Endothelial cell of umbilical vein (primary cell): ENCODE data around the gene R3HDM1. TPM values are rescaled to one million over a fixed set of nuclear protein-coding genes. Genes with fewer than 3 reads are reported as not detected.

Source experiments
- BruUV-seq: library from RNA; stranded (reverse); fragments of 400-500 nt; replicated peaks from 2 replicates; lab custom pipeline; 2021; lab: Mats Ljungman, UMichigan
- CTCF ChIA-PET: fragments of 300-600, 350-600 bp; sonication (Branson Sonifier 250); formaldehyde crosslinking; loops from one replicate; lab custom pipeline; 2021; ENCODE audit warnings: antibody characterized with exemption, inconsistent platforms; lab: Charles Lee
- POLR2A ChIA-PET: fragments of 300-600, 350-600 bp; sonication (Branson Sonifier 250); formaldehyde crosslinking; loops from one replicate; lab custom pipeline; 2021; ENCODE audit warnings: antibody characterized with exemption, inconsistent platforms; lab: Charles Lee
- DNase-seq: peaks from one replicate; pipeline ENCODE4 v3.0.0-alpha.2; 2011; ENCODE audit warnings: low read depth, low spot score
- FAIRE-seq: peaks from 2 replicates; lab custom pipeline; 2011; peaks lifted over from hg19 to GRCh38; lab: Jason Lieb, UNC
- H2AFZ ChIP-seq: 2 replicates; pipeline ENCODE4 v1.6.0; 2012; ENCODE audit warnings: low read depth, low read length, control low read depth, inconsistent platforms
- H3K27ac ChIP-seq: 2 replicates; pipeline ENCODE4 v1.5.1; 2011; ENCODE audit warnings: low read depth, mild to moderate bottlenecking, control low read depth, low read length, moderate library complexity; ENCODE audit not compliant: insufficient read depth
- H3K27me3 ChIP-seq, 2 experiments: 2 replicates each; pipeline versions ENCODE4 v1.6.0 to v1.6.1; 2011; ENCODE audit warnings: low read length in 2 of 2, mixed read lengths in 1 of 2; ENCODE audit not compliant: control insufficient read depth in 2 of 2, insufficient read depth in 2 of 2
- H3K36me3 ChIP-seq, 2 experiments: 2 replicates in 1 of 2; 3 replicates in 1 of 2; pipeline ENCODE4 v1.5.1; 2011; ENCODE audit warnings: low read length in 2 of 2, mild to moderate bottlenecking in 1 of 2, moderate library complexity in 1 of 2; ENCODE audit not compliant: control insufficient read depth in 2 of 2, insufficient read depth in 2 of 2; ENCODE audit errors: extremely low read depth in 1 of 2
- H3K4me1 ChIP-seq: 3 replicates; pipeline ENCODE4 v1.5.1; 2011; ENCODE audit warnings: mild to moderate bottlenecking, low read length; ENCODE audit not compliant: control insufficient read depth, insufficient read depth; ENCODE audit errors: extremely low read depth
- H3K4me2 ChIP-seq: 2 replicates; pipeline ENCODE4 v1.6.1; 2011; ENCODE audit warnings: low read length, control low read depth, mixed read lengths; ENCODE audit not compliant: insufficient read depth
- H3K4me3 ChIP-seq, 3 experiments: fragments of 200-600 bp in 1 of 3; sonication (generic), shearing (Covaris generic) in 1 of 3; replicated peaks in 1 of 3; 2 replicates each; pipeline ENCODE4 v1.5.1; 2011 to 2016; ENCODE audit warnings: control low read depth in 3 of 3, low read length in 3 of 3, mild to moderate bottlenecking in 2 of 3, inconsistent platforms in 1 of 3, low read depth in 1 of 3, moderate library complexity in 1 of 3; ENCODE audit not compliant: insufficient read depth in 1 of 3
- H3K79me2 ChIP-seq: 2 replicates; pipeline ENCODE4 v1.6.0; 2012; ENCODE audit warnings: low read length, inconsistent platforms; ENCODE audit not compliant: control insufficient read depth, insufficient read depth
- H3K9ac ChIP-seq: replicated peaks from 2 replicates; pipeline ENCODE3; 2011; ENCODE audit warnings: low read length, control low read depth; ENCODE audit not compliant: insufficient read depth; ENCODE audit errors: extremely low read depth
- H3K9me1 ChIP-seq: replicated peaks from 3 replicates; pipeline ENCODE4 v1.6.0; 2011; ENCODE audit warnings: mild to moderate bottlenecking, low read length; ENCODE audit not compliant: control insufficient read depth, insufficient read depth; ENCODE audit errors: extremely low read depth
- H3K9me3 ChIP-seq: replicated peaks from 2 replicates; pipeline ENCODE4 v1.5.1; 2012; ENCODE audit warnings: low read length, inconsistent platforms; ENCODE audit not compliant: control insufficient read depth, insufficient read depth
- H4K20me1 ChIP-seq: replicated peaks from 2 replicates; pipeline ENCODE3; 2011; ENCODE audit warnings: mild to moderate bottlenecking, low read length; ENCODE audit not compliant: control insufficient read depth, insufficient read depth; ENCODE audit errors: extremely low read depth
- EZH2 ChIP-seq: IDR thresholded peaks from 2 replicates; pipeline ENCODE4 v1.6.1; 2012; ENCODE audit warnings: borderline replicate concordance, low read depth, mild to moderate bottlenecking, moderate library complexity, low read length, inconsistent platforms; ENCODE audit not compliant: severe bottlenecking
- FOS ChIP-seq: IDR thresholded peaks from 2 replicates; pipeline ENCODE4 v1.6.1; 2011; ENCODE audit warnings: mild to moderate bottlenecking, low read length, moderate library complexity, borderline replicate concordance; ENCODE audit not compliant: insufficient read depth
- GATA2 ChIP-seq: IDR thresholded peaks from 2 replicates; pipeline ENCODE4 v1.7.0; 2011; ENCODE audit warnings: low read depth, mild to moderate bottlenecking, moderate library complexity, mixed read lengths, low read length; ENCODE audit not compliant: insufficient read length, insufficient read depth
- JUN ChIP-seq: IDR thresholded peaks from 2 replicates; pipeline ENCODE4 v1.6.1; 2011; ENCODE audit warnings: borderline replicate concordance, low read depth; ENCODE audit not compliant: insufficient read length, insufficient read depth
- MAX ChIP-seq: IDR thresholded peaks from 2 replicates; pipeline ENCODE4 v1.6.1; 2011; ENCODE audit not compliant: insufficient read depth, insufficient read length
- MYC ChIP-seq: IDR thresholded peaks from one replicate; pipeline ENCODE4 v1.6.1; 2011; ENCODE audit warnings: mild to moderate bottlenecking, low read depth, low read length
- POLR2A ChIP-seq: IDR thresholded peaks from 2 replicates; pipeline ENCODE4 v1.6.1; 2012; ENCODE audit warnings: low read depth, mild to moderate bottlenecking, control low read depth, low read length
- POLR2AphosphoS5 ChIP-seq: IDR thresholded peaks from 2 replicates; pipeline ENCODE4 v1.6.1; 2012; ENCODE audit warnings: low read depth, mild to moderate bottlenecking, control low read depth, low read length, moderate library complexity; ENCODE audit not compliant: insufficient read depth
- dilution Hi-C: fragments of 300-500 bp; cut with MboI; formaldehyde crosslinking; loops from one replicate; pipeline ENCODE4 v1.15.0; 2019; ENCODE audit warnings: low sequenced_read_pairs; ENCODE audit not compliant: extremely low pct_ligation_motif_present
- intact Hi-C: fragments of 100-400 bp; cut with micrococcal nuclease; formaldehyde crosslinking; loops from one replicate; pipeline ENCODE4 v1.10.0; 2022
- polyA plus RNA-seq, 4 experiments: library from polyadenylated mRNA; depleted of rRNA in 3 of 4; stranded (reverse) in 3 of 4; unstranded in 1 of 4; fragments of >200 nt; gene quantifications; 2 replicates each; pipeline versions ENCODE4 v1.2.1 to v1.2.3, GENCODE V29; 2011 to 2012; ENCODE audit warnings: missing spikeins in 1 of 4
- total RNA-seq: library from RNA; stranded (reverse); gene quantifications from 2 replicates; pipeline ENCODE4 v1.2.3, GENCODE V29; 2021
- TF ChIP-seq, protein P1 (sequence below), 2 donors: IDR thresholded peaks; 1 replicate in 1 of 2; 2 replicates in 1 of 2; pipeline ENCODE4 v1.5.1; 2011; ENCODE audit warnings: low read length in 2 of 2, mild to moderate bottlenecking in 2 of 2, moderate library complexity in 2 of 2, control low read depth in 1 of 2, inconsistent platforms in 1 of 2, low read depth in 1 of 2; ENCODE audit not compliant: insufficient read depth in 1 of 2; ENCODE audit errors: extremely low read depth in 1 of 2

The R3HDM1 gene
- total and polyA plus RNA-seq, 2 donors (not counting 3 experiments of a cell fraction or from before 2014, with no cell fraction given), result 36.6 to 61.8 TPM

- Histone ChIP-seq H3K4me2 (no peak overlapping the region), H3K36me3 (no peaks in the 10 kb centered on the region), H3K4me3 (no peak overlapping the region), H3K9ac (no peak overlapping the region), H3K9me3 (no peaks in the 10 kb centered on the region), H4K20me1 (no peaks in the 10 kb centered on the region), H3K27me3 (no peaks in the 10 kb centered on the region), H2AFZ (no peak overlapping the region), H3K79me2 (no peaks in the 10 kb centered on the region), H3K27ac (no peak overlapping the region), H3K4me1 (no peaks in the 10 kb centered on the region), H3K9me1 (no peaks in the 10 kb centered on the region)
- DNase-seq, result no peak
- intact Hi-C loops (no loop called here), dilution Hi-C loops (no loop called here)
- POLR2A ChIA-PET, result no interaction called here
- no peak for FAIRE-seq
- TF ChIP-seq EZH2, result no peak
- TF ChIP-seq GATA2, result no peak
- TF ChIP-seq MAX, result no peak
- TF ChIP-seq POLR2A, result no peak
- no peak for TF ChIP-seq FOS
- TF ChIP-seq, protein P1, sequence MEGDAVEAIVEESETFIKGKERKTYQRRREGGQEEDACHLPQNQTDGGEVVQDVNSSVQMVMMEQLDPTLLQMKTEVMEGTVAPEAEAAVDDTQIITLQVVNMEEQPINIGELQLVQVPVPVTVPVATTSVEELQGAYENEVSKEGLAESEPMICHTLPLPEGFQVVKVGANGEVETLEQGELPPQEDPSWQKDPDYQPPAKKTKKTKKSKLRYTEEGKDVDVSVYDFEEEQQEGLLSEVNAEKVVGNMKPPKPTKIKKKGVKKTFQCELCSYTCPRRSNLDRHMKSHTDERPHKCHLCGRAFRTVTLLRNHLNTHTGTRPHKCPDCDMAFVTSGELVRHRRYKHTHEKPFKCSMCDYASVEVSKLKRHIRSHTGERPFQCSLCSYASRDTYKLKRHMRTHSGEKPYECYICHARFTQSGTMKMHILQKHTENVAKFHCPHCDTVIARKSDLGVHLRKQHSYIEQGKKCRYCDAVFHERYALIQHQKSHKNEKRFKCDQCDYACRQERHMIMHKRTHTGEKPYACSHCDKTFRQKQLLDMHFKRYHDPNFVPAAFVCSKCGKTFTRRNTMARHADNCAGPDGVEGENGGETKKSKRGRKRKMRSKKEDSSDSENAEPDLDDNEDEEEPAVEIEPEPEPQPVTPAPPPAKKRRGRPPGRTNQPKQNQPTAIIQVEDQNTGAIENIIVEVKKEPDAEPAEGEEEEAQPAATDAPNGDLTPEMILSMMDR (IDR thresholded peaks at IDR 0.05; ENCODE audit: extremely low read depth in 1 of 2, insufficient read depth in 1 of 2, low read depth in 1 of 2, low read length in 2 of 2), result no peak
- no peak for TF ChIP-seq POLR2AphosphoS5
- TF ChIP-seq MYC, result no peak
- TF ChIP-seq JUN, result no peak
- CTCF ChIA-PET, result no interaction called here
- BruUV-seq, result no TSS peak
Observed at GRCh38 chr2:135494503-135494902, 36.8 kb upstream of the R3HDM1 start.
